Sigmoid colon (tissue), 7 donors: ENCODE data around the gene SERP2. TPM values are rescaled to one million over a fixed set of nuclear protein-coding genes. Genes with fewer than 3 reads are reported as not detected.

Source experiments
- DNase-seq: peaks from one replicate; pipeline ENCODE4 v3.0.0-alpha.2; 2019
- H3K27ac ChIP-seq, 4 donors: fragments of 200-600 bp; sonication (generic); one replicate each; pipeline ENCODE4 v1.5.1; 2016 to 2019; ENCODE audit warnings: mild to moderate bottlenecking in 1 of 4
- H3K27me3 ChIP-seq, 3 donors: fragments of 200-600 bp; sonication (generic); one replicate each; pipeline ENCODE4 v1.5.1; 2019; ENCODE audit warnings: mild to moderate bottlenecking in 1 of 3
- H3K36me3 ChIP-seq, 4 donors: fragments of 200-600 bp; sonication (generic); one replicate each; pipeline ENCODE4 v1.5.1; 2016 to 2019
- H3K4me1 ChIP-seq, 4 donors: fragments of 200-600 bp; sonication (generic); one replicate each; pipeline ENCODE4 v1.5.1; 2017 to 2019
- H3K4me3 ChIP-seq, 4 donors: fragments of 200-600 bp; sonication (generic); one replicate each; pipeline ENCODE4 v1.5.1; 2017 to 2019; ENCODE audit warnings: mild to moderate bottlenecking in 2 of 4, moderate library complexity in 1 of 4
- H3K9me3 ChIP-seq, 4 donors: fragments of 200-600 bp in 3 of 4; sonication (generic) in 3 of 4; one replicate each; pipeline versions ENCODE4 v1.5.1 to v1.6.1; 2013 to 2019
- CTCF ChIP-seq, 4 experiments: fragments of 450-650 bp in 3 of 4; fragments of 200-600 bp in 1 of 4; IDR thresholded peaks; one replicate each; pipeline ENCODE4 v1.5.1; 2016 to 2019; ENCODE audit warnings: antibody characterized with exemption in 4 of 4, mild to moderate bottlenecking in 3 of 4, moderate library complexity in 2 of 4
- EP300 ChIP-seq, 4 donors: sonication (generic); formaldehyde crosslinking; IDR thresholded peaks; one replicate each; pipeline ENCODE4 v1.6.1; 2017; ENCODE audit warnings: antibody characterized with exemption in 4 of 4
- POLR2A ChIP-seq, 2 donors: fragments of 450-650 bp; IDR thresholded peaks; one replicate each; pipeline ENCODE4 v1.6.1; 2016; ENCODE audit warnings: antibody characterized with exemption in 2 of 2, mild to moderate bottlenecking in 2 of 2, moderate library complexity in 2 of 2
- POLR2AphosphoS5 ChIP-seq, 4 donors: sonication (generic); formaldehyde crosslinking; IDR thresholded peaks; one replicate each; pipeline ENCODE4 v1.6.1; 2017; ENCODE audit warnings: antibody characterized with exemption in 4 of 4
- WGBS, 2 donors: extraction: QIAGEN DNeasy Blood & Tissue Kit; methylation state at CpG; one replicate each; pipeline ENCODE4 v1.1.7; 2013; 5-methylcytosine and 5-hydroxymethylcytosine counted together
- intact Hi-C: fragments of 100-400 bp; cut with DNase I; formaldehyde crosslinking; loops from one replicate; pipeline ENCODE4 v1.15.1; 2023
- polyA plus RNA-seq, 3 donors: library from polyadenylated mRNA; stranded (reverse); fragments of 200-250 nt; gene quantifications; one replicate each; pipeline ENCODE4 v1.2.3, GENCODE V29; 2013
- total RNA-seq, 4 donors: library from RNA; depleted of rRNA; stranded (reverse); fragments of >200 nt; gene quantifications; one replicate each; pipeline ENCODE4 v1.1.0, GENCODE V29; 2016
- donor health status: healthy with polysubstance abuse.
- donor health status: Bipolar disorder and iron deficiency.
- donor health status: healthy.

The SERP2 gene
- total and polyA plus RNA-seq, 7 donors: 3.2 to 9.6 (median 6.9) TPM

- intact Hi-C loops: loop anchor here (5.0 kb wide), 2 partner anchors 62 to 292 kb away; partner anchors contain the start of gene SERP2
- peaks cover 0 to 35% (median 18%) of the 10 kb centered on the region in 4 donors for H3K4me1 ChIP-seq
Measured at GRCh38 chr13:44434766-44435141, 61.1 kb downstream of the SERP2 start.

GRCh38 chr13:44435142-44435918, 61.7 kb downstream of the SERP2 start:
- Histone ChIP-seq H3K27me3 (no peaks in the 10 kb centered on the region), H3K4me1 (peaks cover 0 to 35% (median 18%) of the 10 kb centered on the region in 4 donors), H3K4me3 (peak overlapping the region; percentile 64 to 86 (median 74)), H3K27ac (peak overlapping the region; percentile 85 to 96 (median 92)), H3K9me3 (no peaks in the 10 kb centered on the region), H3K36me3 (peaks cover 8 to 23% (median 10%) of the 10 kb centered on the region in 4 donors)
- WGBS, 2 donors: 0% methylated on average over 51 of the region's 51 CpGs
- intact Hi-C loops: loop anchor here (5.0 kb wide), 1 partner anchor 293 kb away; no protein-coding TSS in a partner anchor
- TF ChIP-seq POLR2AphosphoS5 (IDR thresholded peaks at IDR 0.05) (peak; percentile 82 to 97 (median 90)), POLR2A (IDR thresholded peaks at IDR 0.05) (peak; percentile 49 to 91), EP300 (IDR thresholded peaks at IDR 0.05) (peak in 2 of 4 donors; percentile 64 to 66), CTCF (IDR thresholded peaks at IDR 0.05) (no peak)
- peak; percentile 99 for DNase-seq

More at GRCh38 chr13:44434766-44435141, 61.1 kb downstream of the SERP2 start:
- Histone ChIP-seq H3K9me3 (no peaks in the 10 kb centered on the region), H3K4me3 (peak overlapping the region; percentile 64 to 86 (median 74)), H3K27ac (peak overlapping the region; percentile 85 to 96 (median 92)), H3K36me3 (peaks cover 8 to 23% (median 10%) of the 10 kb centered on the region in 4 donors), H3K27me3 (no peaks in the 10 kb centered on the region)
- no peak for DNase-seq
- no peak for TF ChIP-seq POLR2AphosphoS5 (IDR thresholded peaks at IDR 0.05)
- no peak for TF ChIP-seq CTCF (IDR thresholded peaks at IDR 0.05)
- no peak for TF ChIP-seq POLR2A (IDR thresholded peaks at IDR 0.05)
- TF ChIP-seq EP300 (IDR thresholded peaks at IDR 0.05): no peak
- WGBS, 2 donors: 7 to 13% methylated on average over 4 of the region's 4 CpGs

GRCh38 chr13:44435919-44436510, 62.4 kb downstream of the SERP2 start:
- Histone ChIP-seq H3K27me3 (no peaks in the 10 kb centered on the region), H3K27ac (peak overlapping the region; percentile 85 to 96 (median 92)), H3K36me3 (peaks cover 8 to 23% (median 10%) of the 10 kb centered on the region in 4 donors), H3K4me3 (peak overlapping the region; percentile 64 to 86 (median 74)), H3K9me3 (no peaks in the 10 kb centered on the region), H3K4me1 (peaks cover 0 to 35% (median 18%) of the 10 kb centered on the region in 4 donors)
- no peak for DNase-seq
- TF ChIP-seq CTCF (IDR thresholded peaks at IDR 0.05) (no peak), POLR2A (IDR thresholded peaks at IDR 0.05) (no peak), EP300 (IDR thresholded peaks at IDR 0.05) (no peak), POLR2AphosphoS5 (IDR thresholded peaks at IDR 0.05) (no peak)
- intact Hi-C loops: loop anchor here (1.0 to 5.0 kb wide), 4 partner anchors 129 to 294 kb away; no protein-coding TSS in a partner anchor
- WGBS, 2 donors: 1% methylated on average over 9 of the region's 9 CpGs

- H3K4me3 ChIP-seq: peak overlapping the region; percentile 64 to 86 (median 74)
- intact Hi-C loops: loop anchor here (1.0 to 5.0 kb wide), 5 partner anchors 130 to 386 kb away; no protein-coding TSS in a partner anchor
- H3K27ac ChIP-seq: peak overlapping the region; percentile 85 to 96 (median 92)
- no peaks in the 10 kb centered on the region for H3K9me3 ChIP-seq
- WGBS, 2 donors: 0 to 1% methylated on average over 38 of the region's 38 CpGs
- peaks cover 0 to 35% (median 18%) of the 10 kb centered on the region in 4 donors for H3K4me1 ChIP-seq
- peak; percentile 99 for DNase-seq
- peak; percentile 99 for TF ChIP-seq POLR2A (IDR thresholded peaks at IDR 0.05)
- peak; percentile 99 to 100 (median 100) for TF ChIP-seq POLR2AphosphoS5 (IDR thresholded peaks at IDR 0.05)
- TF ChIP-seq CTCF (IDR thresholded peaks at IDR 0.05): no peak
- peak in 1 of 4 donors; percentile 28 for TF ChIP-seq EP300 (IDR thresholded peaks at IDR 0.05)
- H3K27me3 ChIP-seq: no peaks in the 10 kb centered on the region
- H3K36me3 ChIP-seq: peaks cover 8 to 23% (median 10%) of the 10 kb centered on the region in 4 donors
Measured at GRCh38 chr13:44436589-44437337, 63.1 kb downstream of the SERP2 start.
